ENCODE measurements around the gene HUS1.
A peak's percentile ranks its signal among the peaks of the same experiment; 100 is the strongest.
"Not testable (repeated sequence)": the region's sequence is repeated elsewhere in the genome, so short reads cannot be mapped to it uniquely, and the experiment has no call there.

HUS1 gene

GRCh38 chr7:47979145-47979831 is at the start of gene HUS1:
TSS of gene HUS1 (minus strand) at chr7:47979615. CDS start at chr7:47979519, 96 bp downstream.
- FAIRE-seq: peak; percentile 86

- FAIRE-seq: no peak
These were observed 49.5 kb upstream of the HUS1 start, which contains the start of gene SUN3 for GRCh38 chr7:48028938-48029337. TSS of gene SUN3 (minus strand) at chr7:48029107. CDS start at chr7:48028938, 169 bp downstream.

GRCh38 chr7:48025624-48026023 is 46.2 kb upstream of the HUS1 start:
- no peak for FAIRE-seq

GRCh38 chr7:48017674-48018073 is 38.3 kb upstream of the HUS1 start:
- FAIRE-seq: no peak

GRCh38 chr7:48016641-48017040 is 37.2 kb upstream of the HUS1 start:
- FAIRE-seq: no peak

GRCh38 chr7:48011951-48012350 is 32.5 kb upstream of the HUS1 start:
- FAIRE-seq: no peak

GRCh38 chr7:48011323-48011722 is 31.9 kb upstream of the HUS1 start:
- no peak for FAIRE-seq

GRCh38 chr7:48009954-48010353 is 30.5 kb upstream of the HUS1 start:
- FAIRE-seq: no peak

- FAIRE-seq: no peak
These were observed 29.8 kb upstream of the HUS1 start for GRCh38 chr7:48009257-48009656.

GRCh38 chr7:48006866-48007265 is 27.5 kb upstream of the HUS1 start:
- FAIRE-seq: no peak

- FAIRE-seq: no peak
These were observed 25.2 kb upstream of the HUS1 start for GRCh38 chr7:48004638-48005037.

- FAIRE-seq: no peak
These were observed 24.6 kb upstream of the HUS1 start for GRCh38 chr7:48004032-48004431.

GRCh38 chr7:48000164-48000563 is 20.7 kb upstream of the HUS1 start:
- not testable (repeated sequence) for FAIRE-seq

GRCh38 chr7:47999413-47999812 is 20.0 kb upstream of the HUS1 start:
- no peak for FAIRE-seq

- no peak for FAIRE-seq
These were observed 13.0 kb upstream of the HUS1 start for GRCh38 chr7:47992446-47992845.

GRCh38 chr7:47991741-47992311 is 12.4 kb upstream of the HUS1 start:
- no peak for FAIRE-seq

- FAIRE-seq: no peak
These were observed 11.9 kb upstream of the HUS1 start for GRCh38 chr7:47991270-47991669.

- no peak for FAIRE-seq
These were observed 11.2 kb upstream of the HUS1 start for GRCh38 chr7:47990592-47990991.

GRCh38 chr7:47989607-47990400 is 10.4 kb upstream of the HUS1 start:
- peak; percentile 52 for FAIRE-seq

GRCh38 chr7:47988496-47989386 is 9.3 kb upstream of the HUS1 start:
- FAIRE-seq: peak; percentile 15

- no peak for FAIRE-seq
These were observed 3.2 kb upstream of the HUS1 start for GRCh38 chr7:47982610-47983009.

GRCh38 chr7:47980648-47981047 is 1.2 kb upstream of the HUS1 start:
- FAIRE-seq: not testable (repeated sequence)

- FAIRE-seq: no peak
These were observed 392 bp upstream of the HUS1 start for GRCh38 chr7:47979832-47980181.

Measured in G401.6 (cell line).